Measurements from ENCODE around the gene PRODH.
"Not testable (repeated sequence)": the region's sequence is repeated elsewhere in the genome, so short reads cannot be mapped to it uniquely, and the experiment has no call there.

Gene PRODH

DNA sequence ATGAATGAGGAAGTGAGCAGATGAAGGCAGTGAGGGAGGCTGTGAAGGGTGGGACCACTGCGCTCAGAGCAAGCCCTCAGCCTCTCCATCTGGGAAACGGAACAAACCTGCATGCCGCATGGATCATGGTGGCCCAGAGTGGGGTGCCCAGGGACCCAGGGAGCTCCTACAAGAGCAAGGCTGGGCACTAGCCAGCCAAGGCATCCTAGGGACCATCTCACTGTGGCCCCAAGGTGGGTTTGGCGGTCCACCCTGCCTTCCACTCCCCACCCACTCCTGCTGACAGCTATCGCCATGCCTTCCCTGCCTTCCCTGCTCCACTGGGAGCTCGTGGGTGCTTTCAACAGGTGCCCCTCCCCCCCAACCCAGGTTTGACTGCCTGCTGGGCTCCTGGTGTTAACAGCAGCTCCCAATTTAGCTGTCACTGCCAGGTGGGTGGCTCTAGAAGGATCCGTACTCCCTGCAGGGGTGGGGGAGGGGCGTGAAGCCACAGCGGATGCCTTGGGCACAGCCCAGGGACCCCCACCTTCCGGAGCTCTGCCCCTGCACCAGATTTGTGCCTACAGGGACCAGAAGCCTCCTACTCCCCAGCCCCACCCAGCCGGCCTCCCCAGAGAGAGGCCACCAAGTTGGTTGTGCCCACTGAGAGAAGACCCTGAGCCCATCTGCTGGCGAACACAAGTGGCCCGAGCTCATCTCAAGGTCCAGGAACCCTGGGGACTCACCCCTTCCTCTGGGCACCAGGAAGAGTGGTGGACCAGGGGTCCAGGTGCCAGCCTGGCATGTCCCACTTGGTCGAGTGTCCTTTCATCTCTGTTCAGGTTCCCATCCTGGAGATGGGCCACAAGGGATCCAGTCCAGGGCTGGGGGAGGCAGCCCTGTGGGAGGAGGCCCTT, 29.7 kb upstream of the PRODH start:
- no peak overlapping the region for H3K27ac ChIP-seq
- CTCF ChIA-PET, result no interaction called here
- TF ChIP-seq, protein P1, sequence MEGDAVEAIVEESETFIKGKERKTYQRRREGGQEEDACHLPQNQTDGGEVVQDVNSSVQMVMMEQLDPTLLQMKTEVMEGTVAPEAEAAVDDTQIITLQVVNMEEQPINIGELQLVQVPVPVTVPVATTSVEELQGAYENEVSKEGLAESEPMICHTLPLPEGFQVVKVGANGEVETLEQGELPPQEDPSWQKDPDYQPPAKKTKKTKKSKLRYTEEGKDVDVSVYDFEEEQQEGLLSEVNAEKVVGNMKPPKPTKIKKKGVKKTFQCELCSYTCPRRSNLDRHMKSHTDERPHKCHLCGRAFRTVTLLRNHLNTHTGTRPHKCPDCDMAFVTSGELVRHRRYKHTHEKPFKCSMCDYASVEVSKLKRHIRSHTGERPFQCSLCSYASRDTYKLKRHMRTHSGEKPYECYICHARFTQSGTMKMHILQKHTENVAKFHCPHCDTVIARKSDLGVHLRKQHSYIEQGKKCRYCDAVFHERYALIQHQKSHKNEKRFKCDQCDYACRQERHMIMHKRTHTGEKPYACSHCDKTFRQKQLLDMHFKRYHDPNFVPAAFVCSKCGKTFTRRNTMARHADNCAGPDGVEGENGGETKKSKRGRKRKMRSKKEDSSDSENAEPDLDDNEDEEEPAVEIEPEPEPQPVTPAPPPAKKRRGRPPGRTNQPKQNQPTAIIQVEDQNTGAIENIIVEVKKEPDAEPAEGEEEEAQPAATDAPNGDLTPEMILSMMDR (conservative IDR thresholded peaks at IDR 0.05; ENCODE audit: low read depth), result no peak
- POLR2A ChIA-PET (ENCODE audit: low non-redundant PET), result no interaction called here
- DNase-seq (ENCODE audit: low spot score), result no peak

DNA sequence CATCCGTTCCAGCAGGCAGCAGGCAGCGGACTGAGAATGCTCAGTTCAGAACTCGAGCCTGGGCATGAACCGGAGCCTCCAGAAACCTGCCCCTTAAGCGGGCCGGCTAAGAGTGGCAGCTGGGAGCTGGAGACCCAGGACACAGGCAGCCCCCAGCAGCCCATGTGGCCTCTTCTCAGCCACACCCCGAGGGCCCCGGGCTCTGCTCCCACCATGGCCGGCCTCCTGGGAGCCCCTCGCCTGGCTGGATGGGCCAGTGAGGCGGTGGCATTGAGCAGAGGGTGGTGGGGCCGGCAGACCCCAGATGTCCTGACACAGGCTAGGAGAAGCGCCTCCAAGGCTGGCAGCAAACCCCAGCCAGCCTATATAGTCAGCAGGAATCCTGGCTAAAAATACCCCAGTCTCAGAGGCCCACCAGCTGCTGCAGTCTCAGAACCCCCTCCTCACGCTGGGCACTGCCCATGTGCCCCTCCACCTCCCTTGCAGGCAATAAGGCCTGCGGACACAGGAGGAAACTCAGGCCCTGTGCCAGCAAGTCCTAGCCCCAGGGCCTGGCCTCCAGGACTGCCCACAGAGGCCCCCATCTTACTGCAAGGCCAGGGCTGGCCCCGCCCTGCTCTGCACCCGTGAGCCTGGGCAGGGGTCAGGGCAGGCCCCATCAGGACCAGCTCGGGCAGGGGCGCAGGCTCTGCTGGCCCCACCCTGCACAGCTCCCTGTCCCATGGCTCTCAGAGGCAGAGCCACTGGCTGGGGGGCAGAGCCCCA, 28.6 kb upstream of the PRODH start:
- CTCF ChIA-PET; H3K27ac ChIP-seq; POLR2A ChIA-PET (ENCODE audit: low non-redundant PET); DNase-seq (ENCODE audit: low spot score): not testable (repeated sequence)

DNA sequence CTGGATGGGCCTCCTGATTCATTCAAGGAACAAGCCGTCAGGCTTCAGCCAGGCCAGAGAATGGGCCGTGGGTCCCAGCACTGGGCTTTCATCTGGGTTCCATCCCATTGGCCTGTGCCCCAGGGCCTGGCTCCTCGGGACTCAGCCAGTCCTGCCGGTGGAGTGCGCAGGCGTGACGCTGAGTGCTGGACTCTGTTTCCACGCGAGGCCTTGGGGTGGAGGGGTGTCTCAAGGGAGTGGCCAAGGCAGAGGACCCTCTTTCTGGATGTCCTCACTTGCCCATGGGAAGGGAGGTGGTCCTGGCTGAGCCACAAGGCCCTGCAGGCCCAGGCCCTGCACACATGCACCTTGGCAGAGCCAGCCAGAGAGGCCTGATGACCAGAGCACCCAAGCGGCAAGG, 28.0 kb upstream of the PRODH start:
- DNase-seq (ENCODE audit: low spot score); CTCF ChIA-PET; H3K27ac ChIP-seq; POLR2A ChIA-PET (ENCODE audit: low non-redundant PET): not testable (repeated sequence)

DNA sequence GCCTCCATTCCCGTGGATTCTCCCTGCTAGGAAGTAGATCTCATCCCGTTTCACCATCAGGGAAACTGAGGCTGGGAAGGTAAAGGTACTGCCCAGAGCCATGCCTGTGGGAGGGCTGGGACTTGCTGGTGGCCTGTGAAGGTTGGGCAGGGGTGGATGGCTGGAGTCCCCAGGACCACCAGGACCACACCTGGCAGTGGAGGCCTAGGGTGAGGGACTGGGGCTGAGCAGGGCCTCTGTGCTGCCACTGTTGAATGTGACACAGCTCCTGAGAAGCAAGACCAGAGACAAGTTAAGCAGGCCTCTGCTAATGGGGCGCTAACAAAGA, 26.2 kb upstream of the PRODH start:
- POLR2A ChIA-PET (ENCODE audit: low non-redundant PET), result no interaction called here

DNA sequence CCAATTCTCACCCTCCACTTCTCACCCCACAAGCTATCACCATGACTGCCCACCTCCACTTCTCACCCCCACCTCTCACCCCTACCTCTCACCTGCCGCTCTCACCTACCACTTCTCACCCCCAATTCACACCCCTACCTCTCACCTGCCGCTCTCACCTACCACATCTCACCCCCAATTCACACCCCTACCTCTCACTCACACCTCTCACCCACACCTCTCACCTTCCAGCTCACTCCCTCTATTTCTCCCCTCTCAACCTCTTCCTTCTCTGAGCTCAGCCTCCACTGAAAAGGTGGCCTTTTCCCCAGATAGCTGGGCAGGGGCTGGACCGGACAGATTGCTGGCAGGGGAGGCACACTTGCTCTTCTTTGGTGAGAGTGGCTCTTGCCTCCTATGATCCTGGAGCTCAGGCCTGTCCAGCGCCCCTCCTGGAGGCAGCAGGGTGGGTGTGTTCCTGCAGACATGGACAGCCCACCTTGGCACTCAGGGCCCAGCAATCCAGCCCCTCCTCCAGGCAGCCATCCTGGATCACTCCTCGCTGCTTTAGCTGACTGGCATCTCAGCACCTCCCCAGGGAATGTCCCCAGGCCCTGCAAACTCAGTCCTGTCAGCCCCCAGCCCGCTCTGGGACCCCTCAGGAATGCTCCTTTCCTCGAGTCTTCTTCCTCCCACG, 25.7 kb upstream of the PRODH start:
- H3K27ac ChIP-seq; POLR2A ChIA-PET (ENCODE audit: low non-redundant PET); DNase-seq (ENCODE audit: low spot score); CTCF ChIA-PET: not testable (repeated sequence)

More for the DNA sequence above, 26.2 kb upstream of the PRODH start:
- no peak overlapping the region for H3K27ac ChIP-seq
- CTCF ChIA-PET, result no interaction called here
- no peak for DNase-seq (ENCODE audit: low spot score)
- TF ChIP-seq, protein P1 (conservative IDR thresholded peaks at IDR 0.05; ENCODE audit: low read depth), result no peak

DNA sequence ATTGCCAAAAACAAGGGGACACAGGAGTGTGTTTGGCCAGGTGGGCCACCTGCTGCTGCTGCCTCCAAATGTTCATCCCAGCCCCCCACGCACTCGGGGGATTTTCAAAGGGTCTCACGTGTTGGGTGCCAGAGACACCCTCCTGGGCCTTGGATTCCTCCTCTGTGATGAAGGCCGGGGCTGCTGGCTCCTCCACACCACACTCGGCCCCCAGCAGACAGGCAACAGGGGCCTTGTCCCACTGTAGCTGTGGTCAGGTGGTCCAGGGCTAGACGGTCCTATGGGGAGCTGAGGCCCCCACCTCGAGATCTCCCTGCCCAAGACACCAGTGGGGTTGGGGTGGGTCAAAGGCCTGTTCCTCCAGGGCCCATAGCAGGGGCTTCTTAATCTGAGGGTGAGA, 25.1 kb upstream of the PRODH start:
- POLR2A ChIA-PET (ENCODE audit: low non-redundant PET); H3K27ac ChIP-seq; CTCF ChIA-PET; DNase-seq (ENCODE audit: low spot score): not testable (repeated sequence)

DNA sequence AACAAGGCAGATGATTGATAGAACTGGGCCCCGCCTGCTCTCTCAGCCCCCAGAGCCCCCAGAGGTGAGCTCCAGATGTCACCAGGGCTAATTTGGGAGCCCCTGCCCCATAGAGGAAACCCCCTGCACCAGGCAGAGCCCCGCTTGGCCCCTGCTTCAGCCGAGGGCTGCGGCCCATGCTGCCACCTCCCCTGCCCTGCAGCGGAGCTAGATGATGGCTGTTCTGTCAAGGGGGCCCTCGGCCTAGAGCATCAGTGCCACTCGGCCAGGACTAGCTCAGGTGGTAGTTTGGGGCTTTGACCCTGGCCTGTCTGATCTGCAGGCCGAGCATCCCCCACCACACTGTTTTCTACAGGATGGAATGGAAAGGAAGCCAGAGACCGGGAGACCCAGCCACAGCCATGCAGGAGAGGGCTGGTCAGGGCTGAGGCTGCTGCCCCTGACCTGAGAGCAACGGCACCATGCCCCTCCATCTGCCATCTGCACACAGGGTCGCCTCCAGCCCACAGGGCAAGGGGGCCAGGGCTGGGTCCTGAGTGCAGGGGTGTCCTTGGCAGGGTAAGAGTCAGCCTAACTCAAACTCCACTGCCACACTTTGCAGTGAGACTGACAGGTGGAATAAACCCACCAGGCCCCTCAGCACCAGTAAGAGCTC, 24.2 kb upstream of the PRODH start:
- CTCF ChIA-PET; H3K27ac ChIP-seq; POLR2A ChIA-PET (ENCODE audit: low non-redundant PET); DNase-seq (ENCODE audit: low spot score): not testable (repeated sequence)

DNA sequence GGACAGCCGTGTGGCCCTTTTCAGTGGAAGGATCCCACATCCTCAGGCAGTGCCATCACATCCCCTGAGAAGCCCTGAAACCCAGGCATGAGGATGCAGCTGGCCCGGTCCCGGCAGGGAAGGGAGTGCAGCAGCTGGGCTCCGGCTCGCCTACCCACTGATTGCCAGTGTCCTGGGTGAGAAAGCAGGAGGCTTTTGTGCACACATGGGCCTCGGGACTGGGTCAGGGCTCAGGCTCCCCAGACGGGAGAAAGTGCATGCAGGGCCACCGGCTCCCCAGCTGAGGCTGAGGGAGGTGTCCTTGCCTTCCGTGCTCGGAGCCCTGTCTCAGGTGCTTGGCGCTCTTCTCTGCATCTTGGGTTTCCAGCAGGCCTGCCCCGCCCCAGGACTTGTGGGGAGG, 23.6 kb upstream of the PRODH start:
- CTCF ChIA-PET; POLR2A ChIA-PET (ENCODE audit: low non-redundant PET); H3K27ac ChIP-seq; DNase-seq (ENCODE audit: low spot score): not testable (repeated sequence)

DNA sequence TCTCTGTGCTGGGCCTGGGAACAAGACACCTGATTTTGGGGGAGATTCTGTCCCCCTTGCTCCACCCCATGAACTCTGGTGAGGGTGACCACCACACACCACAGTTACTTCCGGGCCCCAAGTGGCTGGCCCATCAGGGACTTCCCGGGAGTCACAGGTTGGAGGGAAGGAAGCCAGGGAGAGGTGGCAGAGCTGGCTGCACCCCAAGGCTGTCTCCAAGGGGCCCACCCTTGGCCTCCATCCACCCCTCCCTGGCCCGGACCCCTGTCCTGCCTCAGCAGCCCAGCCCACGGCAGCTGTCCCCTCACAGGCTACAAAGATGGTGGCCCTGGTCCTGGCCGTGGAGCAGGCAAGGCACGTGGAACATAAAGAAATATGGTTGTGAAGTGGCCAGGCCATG, 23.2 kb upstream of the PRODH start:
- CTCF ChIA-PET; POLR2A ChIA-PET (ENCODE audit: low non-redundant PET); H3K27ac ChIP-seq; DNase-seq (ENCODE audit: low spot score): not testable (repeated sequence)

DNA sequence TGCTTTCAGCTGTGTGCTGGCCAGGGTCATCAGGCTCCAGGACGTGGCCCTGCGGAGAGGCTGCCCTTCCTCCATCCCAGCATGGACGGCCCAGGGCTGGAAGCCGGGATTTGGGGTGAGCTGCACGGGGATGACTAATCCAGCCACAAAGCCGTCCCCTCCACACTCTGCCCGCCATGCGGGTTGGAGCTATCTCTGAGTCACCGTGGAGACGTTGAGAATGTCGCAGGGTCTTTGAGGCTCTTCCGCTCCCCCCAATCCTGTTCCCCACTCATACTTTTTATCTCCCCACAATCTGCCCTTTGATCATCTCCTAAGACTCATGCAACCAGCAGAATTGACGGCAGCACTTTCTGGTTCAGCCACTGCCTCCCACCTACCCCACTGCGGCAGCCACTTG, 22.6 kb upstream of the PRODH start:
- H3K27ac ChIP-seq; POLR2A ChIA-PET (ENCODE audit: low non-redundant PET); CTCF ChIA-PET; DNase-seq (ENCODE audit: low spot score): not testable (repeated sequence)

DNA sequence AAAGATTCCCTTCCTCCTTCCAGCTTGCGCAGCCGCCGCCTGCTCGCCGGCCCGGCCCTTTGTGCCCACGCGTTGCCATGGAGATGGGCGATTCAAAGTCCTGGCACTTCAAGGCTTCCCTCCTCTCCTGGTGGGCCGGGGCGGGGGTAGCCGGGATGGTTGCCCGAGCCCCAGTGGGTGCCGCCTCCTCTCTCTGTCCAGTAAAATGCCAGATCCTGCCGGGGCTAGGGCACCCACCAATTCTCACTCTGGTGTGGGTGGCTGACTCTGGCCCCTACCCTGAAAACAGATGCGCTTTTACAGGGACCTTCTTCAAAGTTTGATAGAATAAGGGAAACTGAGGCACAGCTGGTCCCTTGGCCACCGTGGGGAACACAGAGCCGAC, 22.2 kb upstream of the PRODH start:
- DNase-seq (ENCODE audit: low spot score); POLR2A ChIA-PET (ENCODE audit: low non-redundant PET); H3K27ac ChIP-seq; CTCF ChIA-PET: not testable (repeated sequence)

DNA sequence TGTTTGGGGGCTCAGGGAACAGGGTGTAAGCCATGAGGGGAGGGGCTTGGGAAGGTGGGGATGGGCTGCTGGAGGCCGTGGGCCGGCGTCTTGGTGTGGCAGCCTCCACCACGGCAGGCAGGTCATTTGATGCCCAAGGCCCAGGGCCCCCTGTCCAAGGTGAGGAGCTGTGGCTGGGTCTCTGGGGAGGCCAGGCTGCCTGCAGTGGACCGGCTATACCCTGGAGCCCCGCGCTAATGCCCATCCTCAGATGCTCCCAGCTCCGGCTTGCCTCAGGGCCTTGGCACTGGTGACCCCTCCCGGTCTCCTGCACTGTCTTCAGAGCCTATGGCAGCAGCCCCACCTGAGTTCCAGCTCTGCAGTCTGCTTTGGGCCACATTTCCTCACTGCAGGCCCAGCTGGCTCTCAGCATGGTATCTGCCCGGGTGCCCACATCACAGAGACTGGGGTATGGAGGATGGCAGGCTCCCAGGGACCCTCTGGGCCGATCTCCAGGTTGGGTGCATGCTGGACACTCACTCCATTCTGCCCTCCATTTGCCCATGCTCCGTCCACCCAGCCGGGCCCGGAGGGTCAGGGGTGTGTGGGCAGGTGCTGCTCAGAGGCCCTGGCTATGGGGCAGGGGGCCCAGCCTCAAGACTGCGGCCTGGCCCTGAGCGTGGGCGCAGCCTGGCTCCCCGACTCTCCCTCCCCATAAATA, 21.7 kb upstream of the PRODH start:
- CTCF ChIA-PET, result not testable (repeated sequence)

DNA sequence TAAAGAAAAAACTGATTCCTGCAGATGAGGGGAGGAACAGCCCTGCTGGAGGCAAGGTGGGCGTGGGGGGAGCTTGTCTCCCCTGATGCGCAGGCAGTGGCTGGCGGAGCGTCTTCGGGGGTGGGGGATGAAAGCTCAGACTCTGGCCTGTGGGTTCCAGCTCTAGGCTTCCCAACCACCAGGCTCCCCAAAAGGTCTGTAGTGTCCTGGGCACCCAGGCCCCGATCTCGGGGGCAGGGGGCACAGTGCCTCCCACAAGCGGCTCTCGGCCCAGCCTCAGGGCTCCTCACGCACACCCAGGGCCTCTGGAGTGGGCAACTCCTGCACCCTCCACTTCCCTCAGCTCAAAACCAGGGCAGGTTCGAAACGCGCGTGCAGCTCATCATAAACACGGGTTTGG, 20.9 kb upstream of the PRODH start:
- POLR2A ChIA-PET (ENCODE audit: low non-redundant PET); DNase-seq (ENCODE audit: low spot score); H3K27ac ChIP-seq: not testable (repeated sequence)
- CTCF ChIA-PET, result interaction anchor here (0.6 kb wide), 1 partner anchor 198 kb away, joined by 3 read pairs; no protein-coding TSS in a partner anchor

More for the DNA sequence above, 21.7 kb upstream of the PRODH start:
- POLR2A ChIA-PET (ENCODE audit: low non-redundant PET); H3K27ac ChIP-seq; DNase-seq (ENCODE audit: low spot score): not testable (repeated sequence)
